Measurements from ENCODE around the gene UBE2U. TPM values are rescaled to one million over a fixed set of nuclear protein-coding genes. Genes with fewer than 3 reads are reported as not detected.
A peak's percentile ranks its signal among the peaks of the same experiment; 100 is the strongest.

UBE2U gene
- total RNA-seq, 1 donor from 2014 or later, result not detected

DNA sequence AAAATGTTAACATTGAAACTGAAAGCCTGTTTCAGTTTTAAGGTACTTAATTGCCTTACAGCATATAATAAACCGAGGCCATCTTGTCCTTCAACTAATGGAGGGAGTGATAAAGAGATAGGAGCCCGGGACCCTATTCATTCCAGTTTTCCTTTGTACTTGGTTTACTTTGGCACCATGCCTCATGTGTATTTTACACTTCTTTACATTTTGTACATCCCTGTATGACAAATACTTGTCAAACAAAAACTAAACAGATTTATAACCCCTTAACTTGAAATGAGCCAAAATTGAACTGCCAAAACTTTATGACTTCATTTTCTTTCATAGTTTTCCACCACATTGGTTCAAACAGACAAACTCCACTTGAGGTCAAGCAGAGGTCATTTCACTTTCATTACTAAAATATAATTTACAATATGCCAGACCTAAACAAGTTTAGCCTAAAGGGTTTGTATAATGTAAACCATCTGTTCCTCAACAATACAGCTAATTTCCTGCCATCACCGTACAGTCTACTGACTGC, 30.9 kb upstream of the UBE2U start:
- Mint-ChIP-seq H3K4me1 (peaks cover 48% of the 10 kb centered on the region), H3K36me3 (peaks cover 54% of the 10 kb centered on the region)

GRCh38 chr1:64173336-64173940, 30.0 kb upstream of the UBE2U start:
- no peak overlapping the region for H3K4me3 Mint-ChIP-seq
- peak overlapping the region; percentile 89 for H3K27ac Mint-ChIP-seq
- TF ChIP-seq, protein P1, sequence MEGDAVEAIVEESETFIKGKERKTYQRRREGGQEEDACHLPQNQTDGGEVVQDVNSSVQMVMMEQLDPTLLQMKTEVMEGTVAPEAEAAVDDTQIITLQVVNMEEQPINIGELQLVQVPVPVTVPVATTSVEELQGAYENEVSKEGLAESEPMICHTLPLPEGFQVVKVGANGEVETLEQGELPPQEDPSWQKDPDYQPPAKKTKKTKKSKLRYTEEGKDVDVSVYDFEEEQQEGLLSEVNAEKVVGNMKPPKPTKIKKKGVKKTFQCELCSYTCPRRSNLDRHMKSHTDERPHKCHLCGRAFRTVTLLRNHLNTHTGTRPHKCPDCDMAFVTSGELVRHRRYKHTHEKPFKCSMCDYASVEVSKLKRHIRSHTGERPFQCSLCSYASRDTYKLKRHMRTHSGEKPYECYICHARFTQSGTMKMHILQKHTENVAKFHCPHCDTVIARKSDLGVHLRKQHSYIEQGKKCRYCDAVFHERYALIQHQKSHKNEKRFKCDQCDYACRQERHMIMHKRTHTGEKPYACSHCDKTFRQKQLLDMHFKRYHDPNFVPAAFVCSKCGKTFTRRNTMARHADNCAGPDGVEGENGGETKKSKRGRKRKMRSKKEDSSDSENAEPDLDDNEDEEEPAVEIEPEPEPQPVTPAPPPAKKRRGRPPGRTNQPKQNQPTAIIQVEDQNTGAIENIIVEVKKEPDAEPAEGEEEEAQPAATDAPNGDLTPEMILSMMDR (IDR thresholded peaks at IDR 0.05; ENCODE audit: unreplicated experiment), result no peak
- DNase-seq (ENCODE audit: low spot score in 2 of 2, unreplicated experiment in 2 of 2), result no peak
- peaks cover 48% of the 10 kb centered on the region for H3K4me1 Mint-ChIP-seq
- H3K9me3 Mint-ChIP-seq, result peaks cover 16% of the 10 kb centered on the region
- H3K36me3 Mint-ChIP-seq, result peaks cover 54% of the 10 kb centered on the region
- H3K27me3 Mint-ChIP-seq (ENCODE audit: low read depth), result no peaks in the 10 kb centered on the region

More for the DNA sequence above, 30.9 kb upstream of the UBE2U start:
- Mint-ChIP-seq H3K27ac (peak overlapping the region; percentile 89), H3K9me3 (peaks cover 21% of the 10 kb centered on the region), H3K27me3 (ENCODE audit: low read depth) (no peaks in the 10 kb centered on the region), H3K4me3 (no peak overlapping the region)
- TF ChIP-seq, protein P1 (IDR thresholded peaks at IDR 0.05; ENCODE audit: unreplicated experiment), result no peak
- no peak for DNase-seq (ENCODE audit: low spot score in 2 of 2, unreplicated experiment in 2 of 2)

- Mint-ChIP-seq H3K27ac (no peak overlapping the region), H3K4me3 (no peak overlapping the region), H3K9me3 (peaks cover 5% of the 10 kb centered on the region), H3K27me3 (ENCODE audit: low read depth) (no peaks in the 10 kb centered on the region), H3K4me1 (peaks cover 54% of the 10 kb centered on the region), H3K36me3 (peaks cover 42% of the 10 kb centered on the region)
- TF ChIP-seq, protein P1 (IDR thresholded peaks at IDR 0.05; ENCODE audit: unreplicated experiment), result no peak
- DNase-seq (ENCODE audit: low spot score in 2 of 2, unreplicated experiment in 2 of 2), result no peak
Measured at GRCh38 chr1:64175639-64176038, 27.8 kb upstream of the UBE2U start.

- Mint-ChIP-seq H3K27me3 (ENCODE audit: low read depth) (no peaks in the 10 kb centered on the region), H3K9me3 (no peaks in the 10 kb centered on the region), H3K36me3 (peaks cover 36% of the 10 kb centered on the region), H3K4me3 (no peak overlapping the region), H3K27ac (no peak overlapping the region), H3K4me1 (peaks cover 44% of the 10 kb centered on the region)
- TF ChIP-seq, protein P1 (IDR thresholded peaks at IDR 0.05; ENCODE audit: unreplicated experiment), result no peak
- no peak for DNase-seq (ENCODE audit: low spot score in 2 of 2, unreplicated experiment in 2 of 2)
Measured at GRCh38 chr1:64176659-64177058, 26.8 kb upstream of the UBE2U start.

- Mint-ChIP-seq H3K27me3 (ENCODE audit: low read depth) (no peaks in the 10 kb centered on the region), H3K36me3 (peaks cover 38% of the 10 kb centered on the region), H3K9me3 (no peaks in the 10 kb centered on the region), H3K27ac (no peak overlapping the region), H3K4me3 (no peak overlapping the region), H3K4me1 (peaks cover 38% of the 10 kb centered on the region)
- no peak for DNase-seq (ENCODE audit: low spot score in 2 of 2, unreplicated experiment in 2 of 2)
- TF ChIP-seq, protein P1 (IDR thresholded peaks at IDR 0.05; ENCODE audit: unreplicated experiment), result no peak
Measured at GRCh38 chr1:64179588-64179987, 23.8 kb upstream of the UBE2U start.
